Activated CD4-positive, alpha-beta T cell treated with anti-CD3 and anti-CD28 coated beads, Interleukin-2, amount 50 U/mL, for 16 hours (primary cell): ENCODE measurements around the gene FRY.

ENCODE experiments used
- DNase-seq: peaks from one replicate; pipeline ENCODE4 v3.0.0-alpha.2; 2020

The FRY gene

GRCh38 chr13:32087955-32088747, 56.6 kb downstream of the FRY start:
- no peak for DNase-seq

- no peak for DNase-seq
Measured at GRCh38 chr13:32092496-32092895, 60.9 kb downstream of the FRY start.

- DNase-seq: no peak
Measured at GRCh38 chr13:32093006-32093405, 61.4 kb downstream of the FRY start.

- no peak for DNase-seq
Measured at GRCh38 chr13:32098272-32098671, 66.7 kb downstream of the FRY start.

- DNase-seq: no peak
Measured at GRCh38 chr13:32105653-32106313, 74.2 kb downstream of the FRY start.

- DNase-seq: peak; percentile 2
Measured at GRCh38 chr13:32107474-32107873, 75.9 kb downstream of the FRY start.

- DNase-seq: no peak
Measured at GRCh38 chr13:32107973-32108372, 76.4 kb downstream of the FRY start.

GRCh38 chr13:32113532-32113931, 82.0 kb downstream of the FRY start:
- DNase-seq: no peak

GRCh38 chr13:32114284-32114950, 82.8 kb downstream of the FRY start:
- DNase-seq: no peak

GRCh38 chr13:32115066-32115465, 83.5 kb downstream of the FRY start:
- no peak for DNase-seq

GRCh38 chr13:32116210-32116609, 84.6 kb downstream of the FRY start:
- DNase-seq: no peak

GRCh38 chr13:32117001-32117400, 85.4 kb downstream of the FRY start:
- DNase-seq: no peak

- DNase-seq: no peak
Measured at GRCh38 chr13:32117701-32118100, 86.1 kb downstream of the FRY start.

GRCh38 chr13:32121316-32121715, 89.7 kb downstream of the FRY start:
- DNase-seq: no peak

- no peak for DNase-seq
Measured at GRCh38 chr13:32124743-32125142, 93.2 kb downstream of the FRY start.

GRCh38 chr13:32125221-32125689, 93.7 kb downstream of the FRY start:
- DNase-seq: no peak

GRCh38 chr13:32125751-32126150, 94.2 kb downstream of the FRY start:
- DNase-seq: no peak

- no peak for DNase-seq
Measured at GRCh38 chr13:32126278-32126677, 94.7 kb downstream of the FRY start.

GRCh38 chr13:32126756-32127155, 95.2 kb downstream of the FRY start:
- no peak for DNase-seq

GRCh38 chr13:32127691-32128090, 96.1 kb downstream of the FRY start:
- DNase-seq: no peak

- no peak for DNase-seq
Measured at GRCh38 chr13:32134241-32135055, 102.9 kb downstream of the FRY start.

GRCh38 chr13:32135056-32135390, 103.4 kb downstream of the FRY start:
- DNase-seq: no peak

GRCh38 chr13:32135655-32136054, 104.1 kb downstream of the FRY start:
- DNase-seq: no peak
